H1 (cell line): Measurements from ENCODE around the gene MRPS6. TPM values are rescaled to one million over a fixed set of nuclear protein-coding genes. Genes with fewer than 3 reads are reported as not detected.

Experiments used
- CTCF ChIA-PET: fragments of 300-600 bp; sonication (Branson Sonifier 250); formaldehyde crosslinking; loops from one replicate; lab custom pipeline; 2021; ENCODE audit not compliant: partially characterized antibody; lab: Charles Lee
- POLR2A ChIA-PET: fragments of 300-600 bp; sonication (Branson Sonifier 250); formaldehyde crosslinking; loops from one replicate; lab custom pipeline; 2021; ENCODE audit warnings: inconsistent platforms; ENCODE audit not compliant: partially characterized antibody; lab: Charles Lee
- DNase-seq, 2 experiments: peaks; one replicate each; pipeline versions ENCODE4 v3.0.0 to v3.0.0-alpha.2; 2010 to 2022; ENCODE audit warnings: low spot score in 2 of 2, low read depth in 1 of 2, mixed read lengths in 1 of 2
- FAIRE-seq: peaks from 2 replicates; lab custom pipeline; 2011; peaks lifted over from hg19 to GRCh38; lab: Jason Lieb, UNC
- H2AFZ ChIP-seq: 2 replicates; pipeline ENCODE4 v1.8.1; 2012; ENCODE audit warnings: low read length, inconsistent platforms
- H2AK5ac ChIP-seq: 2 replicates; pipeline ENCODE4 v1.6.1; 2013; ENCODE audit warnings: low read depth, low read length
- H2BK120ac ChIP-seq: replicated peaks from 2 replicates; pipeline ENCODE3; 2013; ENCODE audit warnings: low read depth, low read length, inconsistent platforms
- H2BK12ac ChIP-seq: 2 replicates; pipeline ENCODE4 v1.6.1; 2013; ENCODE audit warnings: low read depth, low read length
- H2BK15ac ChIP-seq: 2 replicates; pipeline ENCODE4 v1.6.1; 2013; ENCODE audit warnings: low read length
- H2BK20ac ChIP-seq: 2 replicates; pipeline ENCODE4 v1.6.1; 2013; ENCODE audit warnings: low read length
- H2BK5ac ChIP-seq: 2 replicates; pipeline ENCODE4 v1.6.1; 2013; ENCODE audit warnings: low read depth, low read length
- H3K14ac ChIP-seq: 2 replicates; pipeline ENCODE4 v1.6.1; 2013; ENCODE audit warnings: inconsistent platforms; ENCODE audit not compliant: insufficient read length
- H3K18ac ChIP-seq: 2 replicates; pipeline ENCODE4 v1.6.1; 2013; ENCODE audit warnings: low read length; ENCODE audit errors: extremely low read depth
- H3K23ac ChIP-seq: 2 replicates; pipeline ENCODE4 v1.6.1; 2013; ENCODE audit warnings: inconsistent platforms; ENCODE audit not compliant: insufficient read length
- H3K23me2 ChIP-seq: 2 replicates; pipeline ENCODE4 v1.6.1; 2013; ENCODE audit warnings: low read depth, low read length
- H3K27ac ChIP-seq: 2 replicates; pipeline ENCODE4 v1.6.1; 2011; ENCODE audit warnings: low read depth, low read length, inconsistent platforms
- H3K27me3 ChIP-seq, 4 experiments: replicated peaks in 1 of 4; 1 replicate in 1 of 4; 2 replicates in 3 of 4; pipeline versions ENCODE4 v1.6.1 to v1.8.1; 2011 to 2013; ENCODE audit warnings: low read length in 3 of 4, mild to moderate bottlenecking in 3 of 4, inconsistent platforms in 2 of 4, mixed read lengths in 2 of 4, moderate library complexity in 1 of 4; ENCODE audit not compliant: control insufficient read depth in 3 of 4, insufficient read depth in 3 of 4; ENCODE audit errors: extremely low read depth in 1 of 4
- H3K36me3 ChIP-seq, 4 experiments: 2 replicates each; pipeline versions ENCODE4 v1.6.1 to v1.8.1; 2011 to 2013; ENCODE audit warnings: mild to moderate bottlenecking in 4 of 4, low read length in 3 of 4, moderate library complexity in 2 of 4, control low read depth in 1 of 4, inconsistent platforms in 1 of 4; ENCODE audit not compliant: insufficient read depth in 4 of 4, control insufficient read depth in 2 of 4
- H3K4ac ChIP-seq: replicated peaks from 2 replicates; pipeline ENCODE3; 2013; ENCODE audit warnings: low read length, low read depth, mixed read lengths, inconsistent platforms; ENCODE audit not compliant: insufficient read length
- H3K4me1 ChIP-seq, 4 experiments: replicated peaks in 1 of 4; 1 replicate in 1 of 4; 2 replicates in 3 of 4; pipeline versions ENCODE4 v1.6.1 to v1.8.1; 2011 to 2013; ENCODE audit warnings: low read length in 3 of 4, inconsistent platforms in 2 of 4, mixed read lengths in 1 of 4; ENCODE audit not compliant: insufficient read depth in 4 of 4, control insufficient read depth in 3 of 4
- H3K4me2 ChIP-seq, 2 experiments: 2 replicates each; pipeline versions ENCODE4 v1.6.1 to v1.8.1; 2011 to 2013; ENCODE audit warnings: low read depth in 2 of 2, low read length in 2 of 2, control low read depth in 1 of 2, inconsistent platforms in 1 of 2, mild to moderate bottlenecking in 1 of 2; ENCODE audit not compliant: insufficient read depth in 1 of 2
- H3K4me3 ChIP-seq, 4 experiments: fragments of 200-600, 300-600 bp in 1 of 4; sonication (generic), shearing (Covaris generic), sonication (Bioruptor Twin) in 1 of 4; 2 replicates each; pipeline versions ENCODE4 v1.5.1 to v1.8.1; 2011 to 2016; ENCODE audit warnings: low read length in 4 of 4, low read depth in 3 of 4, control low read depth in 2 of 4, inconsistent platforms in 2 of 4, mild to moderate bottlenecking in 2 of 4, mixed read lengths in 1 of 4, moderate library complexity in 1 of 4; ENCODE audit not compliant: insufficient read depth in 2 of 4; ENCODE audit errors: extremely low read depth in 1 of 4
- H3K56ac ChIP-seq: replicated peaks from 2 replicates; pipeline ENCODE3; 2013; ENCODE audit warnings: low read depth, mild to moderate bottlenecking, mixed read lengths, low read length, inconsistent platforms; ENCODE audit not compliant: insufficient read length
- H3K79me1 ChIP-seq: 2 replicates; pipeline ENCODE4 v1.6.1; 2013; ENCODE audit warnings: low read depth, low read length, control low read depth
- H3K79me2 ChIP-seq, 2 experiments: 2 replicates each; pipeline versions ENCODE4 v1.6.1 to v1.8.1; 2012 to 2013; ENCODE audit warnings: low read length in 2 of 2, mild to moderate bottlenecking in 2 of 2, inconsistent platforms in 1 of 2; ENCODE audit not compliant: insufficient read depth in 2 of 2, control insufficient read depth in 1 of 2
- H3K9ac ChIP-seq, 4 experiments: replicated peaks in 1 of 4; 1 replicate in 1 of 4; 2 replicates in 3 of 4; pipeline versions ENCODE4 v1.6.1 to v1.8.1; 2011 to 2013; ENCODE audit warnings: low read depth in 3 of 4, low read length in 3 of 4, control low read depth in 2 of 4, mild to moderate bottlenecking in 2 of 4, moderate library complexity in 2 of 4, inconsistent platforms in 1 of 4; ENCODE audit errors: extremely low read depth in 1 of 4
- H3K9me3 ChIP-seq, 2 experiments: 2 replicates each; pipeline versions ENCODE4 v1.6.1 to v1.8.1; 2012 to 2013; ENCODE audit warnings: mild to moderate bottlenecking in 2 of 2, moderate library complexity in 2 of 2, control low read depth in 1 of 2, inconsistent platforms in 1 of 2, low read depth in 1 of 2, low read length in 1 of 2, mixed read lengths in 1 of 2; ENCODE audit not compliant: insufficient read depth in 2 of 2
- H4K20me1 ChIP-seq, 2 experiments: replicated peaks in 1 of 2; 2 replicates each; pipeline versions ENCODE3 to v1.8.1; 2011 to 2013; ENCODE audit warnings: inconsistent platforms in 2 of 2, low read length in 2 of 2, mild to moderate bottlenecking in 1 of 2; ENCODE audit not compliant: insufficient read depth in 2 of 2, control insufficient read depth in 1 of 2
- H4K5ac ChIP-seq: 2 replicates; pipeline ENCODE4 v1.6.1; 2013; ENCODE audit warnings: low read length, low read depth, mixed read lengths, inconsistent platforms; ENCODE audit not compliant: insufficient read length
- H4K8ac ChIP-seq: 2 replicates; pipeline ENCODE4 v1.8.0; 2013; ENCODE audit warnings: mild to moderate bottlenecking, moderate library complexity, low read length, inconsistent platforms; ENCODE audit not compliant: insufficient read depth; ENCODE audit errors: extremely low read depth
- H4K91ac ChIP-seq: replicated peaks from 2 replicates; pipeline ENCODE3; 2013; ENCODE audit warnings: low read length, mixed read lengths, inconsistent platforms; ENCODE audit not compliant: insufficient read length
- CBX8 ChIP-seq: fragments of 300-800, 300-1000 bp; sonication (generic); IDR thresholded peaks from 2 replicates; pipeline ENCODE4 v1.7.1; 2016; ENCODE audit warnings: low read depth, low read length, borderline replicate concordance
- CREB1 ChIP-seq: IDR thresholded peaks from 2 replicates; pipeline ENCODE4 v1.6.1; 2012; ENCODE audit warnings: inconsistent platforms
- KDM5A ChIP-seq: fragments of 200-600 bp; IDR thresholded peaks from 2 replicates; pipeline ENCODE4 v1.7.1; 2012; ENCODE audit warnings: mild to moderate bottlenecking, low read length, inconsistent platforms, mixed read lengths
- MAFK ChIP-seq: IDR thresholded peaks from 2 replicates; pipeline ENCODE4 v1.6.1; 2012; ENCODE audit warnings: low read depth, mild to moderate bottlenecking, improper control_type of control experiment, low read length
- RBBP5 ChIP-seq: IDR thresholded peaks from 2 replicates; pipeline ENCODE4 v1.7.1; 2012; ENCODE audit warnings: low read depth, mild to moderate bottlenecking, inconsistent platforms, low read length, moderate library complexity, borderline replicate concordance
- RFX5 ChIP-seq: IDR thresholded peaks from 2 replicates; pipeline ENCODE4 v1.6.1; 2011; ENCODE audit warnings: low read depth, low read length, improper control_type of control experiment, borderline replicate concordance
- RNF2 ChIP-seq: fragments of 200-900, 300-1000 bp; sonication (generic); IDR thresholded peaks from 2 replicates; pipeline ENCODE4 v1.7.1; 2016; ENCODE audit warnings: borderline replicate concordance, low read depth, mild to moderate bottlenecking, antibody characterized with exemption, low read length; ENCODE audit not compliant: poor library complexity, severe bottlenecking; ENCODE audit errors: missing control alignments
- TBP ChIP-seq: IDR thresholded peaks from 2 replicates; pipeline ENCODE4 v1.6.1; 2011; ENCODE audit warnings: low read depth, low read length, improper control_type of control experiment
- ZNF274 ChIP-seq: IDR thresholded peaks from 2 replicates; pipeline ENCODE4 v1.7.0; 2012; ENCODE audit warnings: low read length, borderline replicate concordance; ENCODE audit errors: extremely low read depth
- WGBS, 2 experiments: shearing (Covaris generic) in 1 of 2; methylation state at CpG; one replicate each; pipeline versions ENCODE4 v1.1.6 to v1.1.7; 2013 to 2015; ENCODE audit warnings: low lambda C conversion rate in 2 of 2, mixed read lengths in 2 of 2, inconsistent platforms in 1 of 2, low coverage in 1 of 2, missing lambda C conversion rate in 1 of 2; ENCODE audit not compliant: insufficient replicate concordance in 2 of 2, insufficient coverage in 1 of 2, insufficient read length in 1 of 2; ENCODE audit errors: extremely low coverage in 1 of 2, missing lambda C conversion rate in 1 of 2; 5-methylcytosine and 5-hydroxymethylcytosine counted together
- polyA plus RNA-seq, 7 experiments: library from polyadenylated mRNA; depleted of rRNA in 3 of 7; stranded (reverse) in 5 of 7; unstranded in 2 of 7; fragments of >200 nt in 5 of 7; fragments of 200-250 nt in 2 of 7; gene quantifications; 1 replicate in 5 of 7; 2 replicates in 1 of 7; 4 replicates in 1 of 7; pipeline versions ENCODE4 v1.2.1 to v1.2.3, GENCODE V29; 2011 to 2013; ENCODE audit warnings: missing spikeins in 2 of 7, mixed read lengths in 2 of 7
- total RNA-seq: library from RNA; stranded (reverse); fragmentation: NEBNext Ultra II Directional; extraction: Animal tissue kit (Norgen Biotek cat#: 25700); gene quantifications from 2 replicates; pipeline ENCODE4 v1.2.1, GENCODE V29; 2021

Gene MRPS6
- total and polyA plus RNA-seq, 2 of the 8 experiments (the other 6 are each of a cell fraction or from before 2014, with no cell fraction given) = 62.7 to 156 TPM

DNA sequence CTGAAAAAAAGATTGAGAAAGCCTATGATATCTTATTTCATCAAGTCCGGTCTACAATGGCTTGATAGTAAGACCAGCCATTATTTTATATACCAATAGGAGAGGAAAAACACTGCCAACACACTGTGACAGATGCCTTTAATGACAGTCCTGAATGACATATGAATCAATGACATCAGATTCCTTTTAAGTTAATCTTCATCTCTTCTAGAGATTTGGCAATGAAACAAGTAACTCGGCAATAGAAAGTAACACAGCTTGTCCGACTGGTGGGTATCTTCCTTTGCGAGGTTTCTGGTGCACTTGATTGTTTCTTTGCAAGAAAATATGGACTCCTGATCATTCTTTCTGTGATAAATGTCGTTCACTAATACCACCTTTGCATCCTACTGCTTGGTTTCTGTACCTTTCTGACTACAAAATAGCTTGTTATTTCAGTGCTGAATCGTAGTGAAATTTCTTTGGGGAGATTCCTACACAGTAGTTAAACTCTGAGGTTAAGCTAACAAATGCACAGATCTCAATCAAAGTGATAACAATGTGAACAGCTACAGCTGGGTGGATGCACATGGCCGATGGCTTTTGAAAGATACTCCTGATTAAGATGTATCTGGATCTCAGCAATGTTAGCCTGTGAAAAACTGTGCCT lies 104.7 kb downstream of the MRPS6 start:
- Histone ChIP-seq H4K5ac (no peak overlapping the region), H3K79me2 (no peaks in the 10 kb centered on the region), H3K23me2 (0 out of 2 replicates have a peak, but pooled peaks cover 2% of the 10 kb centered on the region), H4K8ac (no peak overlapping the region), H3K9me3 (no peaks in the 10 kb centered on the region), H2BK12ac (no peak overlapping the region), H3K79me1 (no peaks in the 10 kb centered on the region), H2AFZ (no peak overlapping the region), H3K18ac (no peak overlapping the region), H3K27ac (no peak overlapping the region), H3K27me3 (peaks cover 2 to 18% (median 7%) of the 10 kb centered on the region in 4 experiments; a peak in 5 of 7 replicates), H4K91ac (no peak overlapping the region), H2BK20ac (no peak overlapping the region), H2BK15ac (no peak overlapping the region), H2BK120ac (no peak overlapping the region), H3K4ac (no peak overlapping the region), H2BK5ac (no peak overlapping the region), H3K14ac (no peak overlapping the region), H3K23ac (no peak overlapping the region), H3K4me1 (peaks cover 4 to 22% (median 15%) of the 10 kb centered on the region in 4 experiments; a peak in 6 of 7 replicates), H3K56ac (no peak overlapping the region), H4K20me1 (no peaks in the 10 kb centered on the region), H3K9ac (no peak overlapping the region), H2AK5ac (no peak overlapping the region), H3K36me3 (no peaks in the 10 kb centered on the region), H3K4me2 (no peak overlapping the region; a peak in 1 of 4 replicates), H3K4me3 (no peak overlapping the region)
- CTCF ChIA-PET = interaction anchor here (1.2 to 1.8 kb wide), 3 partner anchors 16 to 68 kb away, joined by 3 to 4 read pairs (median 4); no protein-coding TSS in a partner anchor
- WGBS, 2 experiments = 95% methylated on average over 7 of the region's 7 CpGs; no CpG with 5 or more reads in 1 of the 2 experiments
- POLR2A ChIA-PET = no interaction called here
- DNase-seq (no peak), FAIRE-seq (no peak)
- TF ChIP-seq TBP = no peak
- no peak for TF ChIP-seq RBBP5
- TF ChIP-seq KDM5A = no peak
- TF ChIP-seq ZNF274 = no peak
- no peak for TF ChIP-seq RFX5
- no peak for TF ChIP-seq CBX8
- no peak for TF ChIP-seq MAFK
- TF ChIP-seq CREB1 = no peak
- TF ChIP-seq RNF2 = no peak
